Epidermal melanocyte (primary cell): ENCODE results near the gene KDM4C.
"Not testable (repeated sequence)": the region's sequence is repeated elsewhere in the genome, so short reads cannot be mapped to it uniquely, and the experiment has no call there.

Experiments used
- DNase-seq: peaks from one replicate; pipeline ENCODE4 v3.0.0; 2011; ENCODE audit warnings: low spot score; ENCODE audit not compliant: insufficient read length

Gene KDM4C

DNA sequence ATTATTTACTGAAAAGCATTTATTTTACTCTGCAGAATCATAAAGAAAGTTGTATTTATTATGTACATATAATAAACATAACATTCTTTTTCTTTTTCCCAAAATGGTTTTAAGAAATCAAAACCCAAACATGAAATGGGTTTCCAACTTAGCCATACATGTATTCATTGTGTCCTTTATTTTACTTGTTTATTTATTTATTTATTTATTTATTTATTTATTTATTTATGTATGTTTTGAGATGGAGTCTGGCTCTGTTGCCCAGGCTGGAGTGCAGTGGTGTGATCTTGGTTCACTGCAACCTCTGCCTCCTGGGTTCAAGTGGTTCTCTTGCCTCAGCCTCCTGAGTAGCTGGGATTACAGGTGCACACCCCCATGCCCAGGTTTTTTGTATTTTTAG is 273.2 kb downstream of the KDM4C start:
- DNase-seq, result not testable (repeated sequence)

DNA sequence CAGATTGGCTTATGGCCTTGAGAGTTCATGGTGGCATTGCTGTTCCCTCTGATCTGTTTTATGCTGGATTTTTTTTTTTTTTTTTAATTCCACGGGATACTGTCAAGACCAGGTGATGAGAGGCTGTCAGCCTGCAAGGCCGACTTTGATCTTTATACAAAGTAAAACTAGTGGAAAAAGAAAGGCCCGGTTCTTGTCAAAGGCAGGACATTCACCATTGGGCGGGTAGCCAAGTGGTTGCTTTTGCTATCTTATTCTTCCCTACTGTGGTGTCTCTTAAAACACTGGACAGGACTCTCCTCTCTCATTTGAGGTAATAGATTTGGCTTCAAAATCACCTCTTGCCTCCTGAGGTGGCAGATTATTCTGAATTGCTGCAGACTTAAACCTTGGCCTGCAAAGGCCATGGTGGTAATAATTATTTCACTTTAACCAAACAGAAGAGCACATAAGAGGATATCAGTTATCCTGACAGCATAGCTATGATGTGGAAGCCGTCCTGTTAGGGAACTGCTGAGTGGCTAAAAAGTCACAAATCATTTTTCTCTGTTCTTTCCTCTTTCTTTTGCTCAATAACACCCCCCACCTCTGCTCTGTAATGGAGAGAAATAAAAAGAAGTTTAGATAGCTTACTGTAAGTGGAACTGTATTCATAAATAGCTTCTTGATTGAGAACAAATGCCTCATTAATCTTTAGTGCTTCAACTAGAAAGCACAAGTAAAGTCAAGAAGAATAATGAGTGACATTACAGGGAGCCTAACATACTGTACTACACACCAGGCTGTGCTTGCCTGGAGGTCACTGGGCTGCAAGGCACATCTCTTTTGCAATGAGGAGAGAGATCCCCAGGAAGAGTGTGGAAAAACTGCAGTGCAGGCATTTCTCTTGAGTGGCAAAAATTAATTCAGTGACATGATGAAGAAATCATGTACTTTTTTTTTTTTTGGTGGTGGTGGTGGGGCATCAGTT is 275.6 kb downstream of the KDM4C start:
- DNase-seq, result no peak

DNA sequence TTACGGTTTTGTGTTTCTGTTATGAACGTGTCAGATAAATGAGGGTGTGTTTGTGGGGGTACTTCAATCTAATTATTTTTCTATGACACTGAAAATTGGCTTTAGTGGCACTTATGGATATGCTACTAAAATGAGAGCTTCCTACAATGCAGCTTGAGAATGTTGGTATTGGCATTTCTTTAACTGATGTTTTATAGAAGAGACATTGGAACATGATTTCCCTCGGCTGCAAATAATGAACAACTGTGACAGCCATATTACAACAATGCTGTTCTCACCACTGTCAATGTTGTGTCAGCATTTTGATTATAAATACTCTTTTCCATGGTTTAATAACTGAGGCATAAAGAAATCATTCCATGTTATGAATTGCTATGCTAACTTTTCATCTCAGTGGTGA is 279.4 kb downstream of the KDM4C start:
- no peak for DNase-seq

DNA sequence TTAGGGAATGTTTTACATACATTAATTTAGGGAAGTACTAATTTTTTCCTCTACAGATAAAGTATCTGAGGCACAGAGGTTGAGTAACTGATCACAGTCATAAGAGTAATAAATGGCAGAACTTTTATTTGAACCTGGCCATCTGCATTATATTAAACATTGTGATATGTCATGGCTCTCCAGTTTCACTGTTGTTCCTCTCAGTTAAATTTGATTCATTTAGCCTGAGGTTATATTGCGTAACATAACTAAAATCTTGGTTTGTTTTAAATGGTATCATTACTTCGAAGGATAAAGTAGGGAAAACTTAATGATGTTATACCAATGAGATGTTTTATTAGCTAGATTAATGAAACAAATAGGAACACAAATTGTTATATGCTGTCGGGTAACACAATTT is 284.4 kb downstream of the KDM4C start:
- no peak for DNase-seq

DNA sequence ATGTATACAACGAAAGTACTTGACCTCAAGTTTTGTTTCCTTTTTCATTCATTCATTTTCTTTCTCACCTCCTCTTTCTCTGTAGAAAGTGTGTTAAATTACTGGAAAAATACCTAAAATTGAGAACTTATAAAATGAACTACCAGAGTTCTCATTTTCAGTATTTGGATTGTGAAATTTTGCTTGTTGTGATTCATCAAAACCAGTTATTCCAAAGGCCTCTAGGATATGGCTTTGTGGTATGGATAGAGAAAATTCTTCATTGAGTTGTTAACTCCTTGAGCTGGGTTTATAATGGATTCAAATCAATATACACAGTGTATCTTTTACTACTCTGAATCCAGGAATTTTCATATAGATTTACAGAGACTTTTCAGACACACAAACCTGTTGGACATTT is 287.6 kb downstream of the KDM4C start:
- DNase-seq, result no peak

DNA sequence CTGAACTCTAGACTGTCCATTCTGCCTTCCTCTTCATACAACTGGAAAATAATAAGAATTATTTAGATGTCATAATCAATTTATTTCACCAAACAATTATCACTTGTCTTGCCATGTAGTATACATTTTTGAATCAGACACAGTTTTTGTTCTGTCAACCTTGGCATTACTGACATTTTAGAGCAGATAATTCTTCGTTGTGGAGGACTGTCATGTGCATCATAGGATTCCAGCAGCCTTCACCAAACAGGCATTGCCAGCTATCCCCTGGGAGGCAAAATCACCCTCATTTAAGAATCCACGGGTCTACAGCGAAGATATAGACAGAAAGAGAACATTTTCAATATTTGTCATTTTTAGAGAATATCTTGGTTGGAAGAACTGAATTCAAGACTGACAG is 293.9 kb downstream of the KDM4C start:
- no peak for DNase-seq

DNA sequence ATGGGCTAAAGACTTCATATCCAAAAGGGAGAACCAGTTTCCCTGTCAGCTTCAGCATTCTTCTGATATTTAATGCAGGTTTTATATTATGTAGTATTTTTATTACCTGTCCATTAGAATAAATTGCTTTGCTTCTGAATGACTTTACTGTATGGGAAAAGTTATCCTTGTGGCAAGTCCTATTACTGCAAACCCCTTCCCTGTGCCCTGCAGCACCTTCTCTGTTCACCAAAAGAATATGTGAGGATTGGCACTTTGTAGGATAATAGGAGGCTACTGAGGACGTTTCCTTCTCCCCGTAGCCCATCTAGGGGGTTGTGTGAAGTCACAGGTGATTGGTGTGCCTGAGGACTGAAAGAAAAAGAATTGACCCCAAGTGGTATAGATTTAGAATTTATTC is 296.1 kb downstream of the KDM4C start:
- no peak for DNase-seq

DNA sequence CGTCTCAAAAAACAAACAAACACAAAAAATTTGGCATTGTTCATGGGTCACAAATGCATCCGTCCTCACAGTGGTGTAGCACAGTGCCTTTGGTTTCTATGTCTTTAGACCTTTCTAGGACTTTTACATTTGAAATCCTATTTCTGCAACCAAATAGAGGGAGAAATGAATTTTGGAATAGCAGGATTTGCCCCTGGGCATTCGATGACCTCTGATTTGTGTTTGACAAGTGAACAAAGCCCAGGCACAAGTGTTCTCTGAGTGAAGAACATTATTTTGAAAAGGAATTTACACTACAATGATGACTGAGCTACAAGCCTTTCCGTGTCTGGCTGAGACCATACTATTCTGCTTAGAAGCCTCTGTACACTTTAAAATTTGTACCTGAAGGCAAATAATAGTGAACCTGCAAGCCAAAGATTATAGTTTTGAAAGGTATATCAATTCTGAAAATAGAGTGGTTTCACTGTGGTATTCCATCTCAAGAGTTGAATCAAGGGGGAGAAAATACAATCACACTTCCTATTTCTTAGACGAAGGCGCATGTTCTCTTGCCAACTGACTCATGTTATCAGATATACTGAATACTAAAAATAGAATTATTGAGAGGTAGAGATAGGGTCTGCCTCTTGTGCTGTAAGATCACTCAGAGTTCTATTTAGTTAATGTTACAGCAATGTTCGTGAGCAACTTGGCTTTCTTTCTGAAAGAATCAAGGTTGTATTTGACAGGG is 297.6 kb downstream of the KDM4C start:
- no peak for DNase-seq

DNA sequence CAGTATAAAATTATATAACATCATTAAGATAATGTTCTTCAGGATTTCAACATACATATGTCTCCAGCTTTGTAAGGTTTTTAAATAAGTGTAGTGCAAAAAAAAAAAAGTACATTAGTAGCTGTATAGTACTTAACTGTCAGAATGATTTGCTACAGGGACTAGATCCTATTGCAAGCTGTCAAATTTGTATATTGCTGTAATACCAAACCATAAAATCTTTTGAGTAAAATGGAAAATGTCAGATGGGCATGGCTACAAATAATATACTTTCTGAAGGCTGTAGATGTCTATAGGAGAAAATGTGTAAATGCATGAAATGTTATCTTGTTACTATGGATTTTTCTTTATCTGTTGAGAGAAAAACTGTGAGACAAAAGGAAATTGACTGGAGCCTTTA is 298.5 kb downstream of the KDM4C start:
- no peak for DNase-seq

DNA sequence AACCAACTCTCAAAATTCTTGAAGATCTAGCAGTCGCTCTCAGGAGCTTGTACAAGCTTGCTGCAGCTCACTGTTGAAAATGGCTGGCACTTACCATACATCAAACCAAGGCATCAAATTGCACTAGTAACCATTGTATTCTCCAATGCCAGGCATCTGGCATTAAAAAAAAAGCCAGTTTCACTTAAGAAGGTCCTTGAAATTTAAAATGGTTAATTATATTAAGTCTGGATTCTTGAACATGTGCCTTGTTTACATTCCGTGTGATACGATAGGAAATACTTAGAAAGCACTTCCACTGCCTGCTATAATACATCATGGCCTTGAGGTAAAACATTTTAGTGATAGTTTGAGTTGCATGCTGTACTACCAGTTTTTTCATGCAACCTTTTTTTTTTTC is 300.7 kb downstream of the KDM4C start:
- no peak for DNase-seq

DNA sequence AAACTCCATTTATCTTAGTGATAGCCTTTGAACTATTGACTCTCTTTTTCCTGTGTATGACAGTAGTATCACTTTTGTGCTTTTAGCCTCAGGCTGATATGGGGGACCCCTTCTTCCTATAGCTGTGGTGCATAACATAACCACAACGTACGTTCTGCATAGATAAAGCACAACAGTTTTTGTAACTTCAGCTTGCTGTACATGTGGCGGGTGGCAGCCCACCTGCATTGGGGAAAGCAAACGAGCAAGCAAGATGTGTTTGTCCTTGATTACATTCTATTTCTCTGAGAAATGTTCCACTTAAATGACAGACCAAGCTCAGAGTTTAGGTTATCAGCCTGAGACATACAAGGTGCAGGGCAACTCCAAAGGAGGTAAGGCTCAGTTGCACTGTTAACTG is 309.4 kb downstream of the KDM4C start:
- DNase-seq, result no peak

DNA sequence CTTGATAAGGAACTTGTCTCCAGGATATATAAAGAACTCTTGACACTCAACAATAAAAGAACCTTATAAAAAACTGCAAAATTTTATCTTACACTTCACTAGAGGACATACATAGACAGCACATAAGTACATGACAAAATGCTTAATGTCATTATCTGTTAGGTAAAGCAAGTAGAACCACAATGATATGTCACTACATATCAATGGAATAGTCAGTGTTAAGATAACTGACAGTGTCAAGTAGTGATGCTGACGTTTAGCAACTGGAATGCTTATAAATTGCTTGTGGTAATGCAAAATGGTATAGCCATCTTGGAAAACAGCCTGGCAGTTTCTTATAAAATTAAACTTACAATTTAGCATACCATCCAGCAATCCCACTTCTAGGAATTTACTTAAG is 314.1 kb downstream of the KDM4C start:
- DNase-seq, result no peak

DNA sequence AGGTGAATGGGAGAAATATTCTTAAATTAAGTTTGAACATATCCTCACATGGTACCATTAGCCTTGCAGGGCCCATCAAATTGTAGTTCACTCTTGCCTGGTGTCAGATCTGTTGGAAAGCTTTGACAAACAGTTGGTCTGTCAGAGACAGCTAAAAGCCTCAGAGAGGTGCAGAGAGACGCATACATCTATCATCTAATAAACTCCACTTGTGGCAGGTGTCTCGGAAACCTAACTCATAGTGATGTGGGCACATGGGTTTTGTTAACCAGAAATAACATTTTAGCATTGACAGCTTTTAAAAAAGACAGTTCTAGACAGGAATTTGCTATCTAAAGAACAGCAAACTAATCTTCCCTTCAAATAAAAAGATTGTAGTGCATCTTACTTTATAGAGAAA is 315.9 kb downstream of the KDM4C start:
- no peak for DNase-seq

DNA sequence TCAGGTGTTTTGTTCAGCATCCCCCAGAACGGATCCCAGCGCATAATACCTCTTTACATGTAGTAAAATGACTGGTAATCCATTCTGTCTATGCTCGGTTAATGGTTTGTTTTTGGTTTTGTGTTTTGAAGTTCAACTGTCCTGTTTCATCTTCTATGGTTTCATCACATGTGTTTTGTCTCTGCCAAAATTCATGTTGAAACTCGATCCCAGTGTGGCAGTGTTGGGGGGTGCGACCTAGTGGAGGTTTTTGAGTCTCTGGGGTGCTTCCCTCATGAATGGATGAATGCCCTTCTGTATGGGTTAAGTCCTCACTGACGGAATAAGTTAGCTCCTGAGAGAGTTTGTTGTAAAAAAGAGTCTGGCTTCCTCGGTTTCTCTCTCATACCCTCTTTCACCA is 317.4 kb downstream of the KDM4C start:
- DNase-seq, result no peak

DNA sequence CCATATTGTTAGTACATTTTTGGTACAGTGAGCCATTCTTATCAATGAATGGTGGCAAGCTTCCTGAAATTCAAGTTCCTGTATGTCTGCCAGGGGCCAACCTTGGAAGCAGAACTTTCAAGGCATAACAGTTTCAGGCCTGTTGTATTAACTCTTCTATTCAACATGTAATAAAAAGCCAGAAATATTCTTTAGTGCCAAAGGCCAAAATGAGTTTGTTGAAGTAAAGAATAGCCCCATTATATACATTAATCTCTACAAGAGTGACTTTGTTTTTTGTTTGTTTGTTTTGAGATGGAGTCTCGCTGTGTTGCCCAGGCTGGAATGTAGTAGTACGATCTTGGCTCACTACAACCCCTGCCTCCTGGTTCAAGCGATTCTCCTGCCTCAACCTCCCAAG is 321.3 kb downstream of the KDM4C start:
- DNase-seq, result no peak

DNA sequence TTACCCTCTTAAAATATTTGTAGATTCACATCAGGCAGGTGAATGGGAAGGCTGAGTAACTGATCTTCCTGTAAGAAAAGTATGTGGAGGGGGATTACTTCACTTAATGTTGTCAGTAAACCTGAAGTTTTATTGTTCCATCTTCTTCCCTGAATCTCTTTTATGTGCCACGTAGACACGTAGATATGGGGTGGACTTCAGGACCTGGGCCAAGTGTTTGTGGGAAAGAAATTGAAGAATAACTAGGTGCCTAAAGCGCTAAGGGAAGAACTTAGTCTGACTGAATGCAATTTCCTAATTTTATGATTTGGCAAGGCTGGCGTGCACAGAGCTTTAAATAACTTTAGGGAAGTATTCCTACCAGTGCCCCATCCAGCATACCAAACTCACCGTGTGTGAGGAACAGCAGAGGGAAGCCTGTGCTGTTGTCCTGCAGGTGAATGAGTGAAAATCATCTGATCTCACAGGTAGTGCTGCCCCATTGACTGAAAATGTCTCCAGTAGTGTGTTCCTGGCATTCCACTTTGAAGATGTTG is 323.4 kb downstream of the KDM4C start:
- no peak for DNase-seq

DNA sequence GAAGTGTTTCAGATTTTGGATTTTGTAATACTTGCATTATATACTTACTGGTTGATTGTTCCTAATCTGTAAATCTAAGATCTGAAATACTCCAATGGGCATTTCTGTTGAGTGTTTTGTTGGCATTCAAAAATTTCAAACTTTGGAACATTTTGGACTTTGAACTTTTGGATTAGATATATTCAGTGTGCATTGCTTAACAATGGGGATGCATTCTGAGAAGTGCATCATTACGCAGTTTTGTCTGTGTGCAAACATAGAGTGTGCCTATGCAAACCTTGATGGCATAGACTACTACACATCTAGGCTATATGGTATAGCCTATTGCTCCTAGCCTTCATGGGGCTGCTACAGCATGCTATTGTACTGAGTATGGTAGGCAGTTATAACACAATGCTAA is 325.4 kb downstream of the KDM4C start:
- DNase-seq, result no peak

DNA sequence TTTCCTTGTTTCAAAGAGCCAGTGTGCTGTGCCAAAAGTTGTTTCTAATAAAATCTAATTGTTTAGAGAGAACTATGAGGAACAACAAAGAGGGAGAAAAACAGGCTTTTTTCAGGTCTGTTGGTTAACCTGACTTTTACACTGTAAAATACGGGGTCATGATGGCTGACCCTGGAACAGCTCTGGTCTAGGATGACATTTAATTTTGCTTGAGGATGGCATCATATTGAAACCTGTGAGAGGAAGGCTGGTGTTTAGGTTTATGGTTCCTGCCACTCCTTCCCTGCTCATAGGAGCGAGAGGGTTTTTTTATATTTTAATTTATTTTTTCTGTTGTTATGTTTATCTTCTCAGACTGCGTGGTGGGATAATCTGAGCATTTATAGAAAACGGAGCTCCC is 327.6 kb downstream of the KDM4C start:
- DNase-seq, result no peak

DNA sequence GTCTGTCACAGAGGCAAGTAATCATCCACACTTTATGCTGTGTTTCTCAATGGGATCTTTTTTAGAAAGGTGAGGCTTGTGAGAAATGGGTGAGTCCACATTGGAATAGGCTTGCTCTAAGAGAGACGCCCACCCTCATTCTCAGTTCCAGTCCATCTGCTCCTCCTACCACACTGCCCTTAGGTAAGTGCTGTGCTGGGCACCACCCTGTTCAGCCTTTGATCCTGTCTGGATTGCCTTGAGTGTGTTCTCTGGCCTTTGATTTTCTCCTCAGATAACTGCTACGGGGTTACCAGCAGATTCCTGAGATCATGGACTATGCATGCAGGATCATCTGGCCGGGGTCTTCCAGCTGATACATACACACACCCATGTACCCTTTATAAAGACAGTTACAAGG is 328.6 kb downstream of the KDM4C start:
- DNase-seq, result no peak

DNA sequence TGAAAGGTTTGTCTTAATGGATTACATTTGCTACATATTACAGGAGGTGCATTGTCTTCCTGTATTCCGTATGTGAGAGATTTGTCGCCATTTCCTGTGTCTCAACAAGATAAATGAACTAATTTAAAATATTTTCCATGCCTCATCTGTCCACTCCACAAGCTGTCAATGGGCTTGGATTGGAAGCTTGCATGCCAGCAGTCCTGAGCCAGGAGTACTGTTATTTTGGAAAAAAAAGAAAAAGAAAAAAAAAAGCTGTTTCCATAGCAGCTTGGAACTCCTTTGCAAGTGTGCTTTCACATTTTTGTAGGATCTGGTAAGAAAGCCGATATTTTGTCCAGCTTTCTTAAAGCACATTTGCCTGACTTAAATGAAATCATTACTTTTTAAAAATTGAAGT is 330.8 kb downstream of the KDM4C start:
- no peak for DNase-seq

DNA sequence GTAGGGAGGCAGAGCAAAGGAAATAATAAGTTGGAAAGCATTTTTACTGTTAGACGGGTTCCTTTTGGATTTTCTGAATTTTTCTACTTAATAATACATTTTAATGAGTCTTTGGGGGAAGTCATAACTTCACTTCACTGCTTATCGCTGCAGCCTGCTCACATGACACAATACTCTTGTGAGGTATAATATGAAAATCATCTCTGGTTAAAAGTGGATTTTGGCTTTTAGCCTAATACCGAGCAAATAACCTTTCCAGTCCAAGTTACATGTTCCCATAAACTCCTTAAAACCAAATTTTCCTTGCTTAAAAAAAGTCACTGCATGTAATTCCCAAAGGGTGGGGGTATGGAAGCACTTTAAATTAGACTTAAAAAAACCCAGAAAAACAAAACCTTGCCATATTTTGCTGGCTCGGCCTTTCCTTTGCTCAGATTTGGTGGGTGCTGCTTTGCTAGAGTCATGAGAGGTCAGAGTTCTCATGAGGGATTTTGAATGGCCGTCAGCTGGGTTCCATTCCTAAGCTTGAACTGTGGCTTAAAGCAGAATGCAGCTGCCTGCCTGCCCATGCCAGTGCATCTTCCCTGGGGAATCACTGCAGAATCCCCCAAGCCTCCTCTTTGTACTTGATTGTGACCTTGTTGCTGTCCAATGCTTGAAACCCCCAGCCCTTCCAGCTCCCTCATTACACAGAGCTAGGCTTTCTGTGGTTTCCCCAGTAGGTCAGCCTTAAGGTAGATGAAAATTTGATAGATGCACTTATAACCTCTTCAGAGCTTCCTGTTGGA is 331.8 kb downstream of the KDM4C start:
- DNase-seq, result no peak

DNA sequence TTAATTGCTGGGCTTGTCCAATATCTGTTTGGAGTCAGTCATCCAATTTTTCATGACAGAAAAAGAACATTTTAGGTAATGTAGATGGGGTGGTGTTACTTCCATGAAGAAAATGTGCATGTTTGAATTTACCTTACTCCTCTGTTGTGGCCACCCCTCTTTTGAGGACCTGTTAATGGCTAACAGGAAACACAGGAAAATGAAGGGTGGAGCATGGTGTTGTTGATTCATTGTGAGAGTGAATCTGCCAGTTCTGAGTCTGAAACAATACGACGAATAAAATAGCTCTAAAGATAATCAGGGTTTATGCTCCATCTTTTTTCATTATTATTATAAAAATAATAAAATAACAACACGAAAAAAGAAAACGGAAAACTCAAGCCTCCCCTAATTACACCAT is 335.3 kb downstream of the KDM4C start:
- DNase-seq, result no peak
